Muscle of leg (tissue), 11 donors: ENCODE results near the gene BAIAP2L1. TPM values are rescaled to one million over a fixed set of nuclear protein-coding genes. Genes with fewer than 3 reads are reported as not detected.

Experiments
- DNase-seq: peaks from one replicate; pipeline ENCODE4 v3.0.0; 2013
- H3K27ac ChIP-seq: one replicate; pipeline ENCODE4 v1.5.1; 2013; ENCODE audit warnings: mild to moderate bottlenecking, low read length, control low read depth
- H3K27me3 ChIP-seq: one replicate; pipeline ENCODE4 v1.6.1; 2013; ENCODE audit warnings: low read length; ENCODE audit not compliant: control insufficient read depth, insufficient read depth
- H3K36me3 ChIP-seq: one replicate; pipeline ENCODE4 v1.6.1; 2013; ENCODE audit warnings: low read length; ENCODE audit not compliant: control insufficient read depth, insufficient read depth
- H3K4me1 ChIP-seq: one replicate; pipeline ENCODE4 v1.6.1; 2013; ENCODE audit warnings: low read length; ENCODE audit not compliant: control insufficient read depth, insufficient read depth
- H3K4me3 ChIP-seq: one replicate; pipeline ENCODE4 v1.5.1; 2013; ENCODE audit warnings: low read length, control low read depth
- H3K9me3 ChIP-seq: replicated peaks from 2 replicates; pipeline ENCODE4 v1.6.1; 2013; ENCODE audit warnings: low read depth, low read length; ENCODE audit not compliant: control insufficient read depth
- WGBS: methylation state at CpG from one replicate; pipeline ENCODE4 v1.1.5; 2013; ENCODE audit warnings: missing lambda C conversion rate; ENCODE audit not compliant: insufficient coverage; 5-methylcytosine and 5-hydroxymethylcytosine counted together
- polyA plus RNA-seq, 8 donors: library from polyadenylated mRNA; unstranded; fragments of 120-200 nt; gene quantifications; one replicate each; pipeline versions ENCODE4 v1.2.1 to v1.2.3, GENCODE V29; 2013; ENCODE audit warnings: inconsistent platforms in 1 of 8, low replicate concordance in 1 of 8; ENCODE audit not compliant: insufficient read length in 8 of 8, insufficient read depth in 1 of 8
- total RNA-seq: library from RNA; stranded (reverse); fragments of 120-200 nt; gene quantifications from one replicate; pipeline ENCODE4 v1.2.4, GENCODE V29; 2013

The BAIAP2L1 gene
- total and polyA plus RNA-seq, 9 donors: 2.9 to 12.2 (median 6.8) TPM

DNA sequence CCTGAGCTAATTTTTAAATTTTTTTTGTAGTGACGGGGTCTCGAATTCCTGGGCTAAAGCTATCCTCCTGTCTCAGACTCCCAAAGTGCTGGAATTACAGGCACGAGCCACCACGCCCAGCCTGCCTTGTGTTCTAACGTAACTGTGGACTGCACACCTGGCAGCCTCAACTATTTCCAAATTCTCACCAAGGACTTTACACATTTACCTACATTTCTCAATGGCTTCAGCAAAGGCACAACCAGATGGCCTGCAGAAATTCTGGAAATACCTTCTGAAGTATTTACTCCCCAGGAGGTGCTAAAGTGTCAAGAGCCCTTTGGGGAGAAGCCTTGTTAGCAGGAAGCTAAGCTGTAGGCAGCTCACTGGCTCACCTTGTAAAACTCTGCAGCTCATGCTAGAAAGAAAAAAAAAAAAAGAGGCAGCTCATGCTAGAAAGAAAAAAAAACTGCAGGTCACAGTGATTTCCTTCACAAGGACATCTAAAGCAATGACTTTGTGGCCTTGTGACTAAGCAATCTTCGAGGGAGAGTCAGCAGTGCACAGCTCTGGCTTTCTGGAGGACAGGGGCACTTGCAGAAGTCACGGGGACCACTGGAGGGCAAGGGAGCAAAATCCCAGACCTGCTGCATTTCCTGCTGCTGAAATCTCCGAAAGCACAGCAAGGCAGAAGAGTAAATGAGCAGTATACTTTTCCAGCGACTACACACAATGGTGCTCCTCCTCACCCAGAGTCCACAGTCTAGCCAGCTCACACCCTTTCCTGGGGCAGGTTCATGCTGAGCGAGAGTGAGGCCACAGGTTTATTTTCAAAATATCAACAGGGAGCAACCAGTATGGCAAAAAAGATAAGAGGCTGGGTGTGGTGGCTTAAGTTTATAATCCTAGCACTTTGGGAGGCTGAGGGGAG is 40.4 kb downstream of the BAIAP2L1 start:
- H3K4me1 ChIP-seq: no peaks in the 10 kb centered on the region
- no peak overlapping the region for H3K27ac ChIP-seq
- no peak overlapping the region for H3K4me3 ChIP-seq
- H3K27me3 ChIP-seq: no peaks in the 10 kb centered on the region
- no peak for DNase-seq
- no peaks in the 10 kb centered on the region for H3K9me3 ChIP-seq
- 38% methylated on average over 8 of the region's 10 CpGs for WGBS
- no peaks in the 10 kb centered on the region for H3K36me3 ChIP-seq

DNA sequence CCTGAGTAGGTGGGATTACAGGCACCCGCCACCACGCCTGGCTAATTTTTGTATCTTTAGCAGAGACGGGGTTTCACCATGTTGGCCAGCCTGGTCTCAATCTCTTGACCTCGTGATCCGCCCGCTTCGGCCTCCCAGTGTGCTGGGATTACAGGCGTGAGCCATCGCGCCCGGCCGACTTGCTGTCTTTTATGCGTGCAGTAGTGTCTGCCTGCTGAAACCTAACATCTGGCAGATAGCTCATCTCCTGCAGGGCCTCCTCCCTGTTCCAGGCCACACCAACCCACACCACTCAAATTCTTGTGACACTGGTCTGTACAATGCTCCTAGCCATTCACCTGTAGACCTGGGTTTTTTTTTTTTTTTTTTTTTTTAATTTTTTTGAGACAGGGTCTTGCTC is 41.5 kb downstream of the BAIAP2L1 start:
- H3K36me3 ChIP-seq: no peaks in the 10 kb centered on the region
- H3K4me1 ChIP-seq: no peaks in the 10 kb centered on the region
- no peaks in the 10 kb centered on the region for H3K9me3 ChIP-seq
- DNase-seq: no peak
- WGBS: 82% methylated on average over 12 of the region's 13 CpGs
- H3K27ac ChIP-seq: no peak overlapping the region
- no peak overlapping the region for H3K4me3 ChIP-seq
- H3K27me3 ChIP-seq: no peaks in the 10 kb centered on the region

DNA sequence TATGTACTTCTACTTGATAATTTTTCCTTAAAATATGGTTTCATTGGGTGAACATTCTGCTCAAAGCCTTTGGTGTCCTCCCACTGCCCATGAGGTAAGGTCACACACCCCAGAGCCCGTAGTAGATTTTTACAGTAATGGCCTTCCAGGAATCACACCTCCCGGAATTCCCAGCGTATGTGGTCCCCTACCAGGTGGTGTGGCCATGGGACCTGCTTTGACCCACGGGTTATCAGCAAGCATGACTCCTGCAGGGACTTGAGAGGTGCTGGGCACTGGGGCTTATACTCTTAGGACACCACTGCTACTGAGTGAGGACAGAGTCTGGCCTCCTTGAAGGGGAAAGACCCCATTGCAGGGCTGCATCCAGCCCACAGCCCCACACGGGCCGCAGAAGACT is 42.2 kb downstream of the BAIAP2L1 start:
- no peaks in the 10 kb centered on the region for H3K9me3 ChIP-seq

DNA sequence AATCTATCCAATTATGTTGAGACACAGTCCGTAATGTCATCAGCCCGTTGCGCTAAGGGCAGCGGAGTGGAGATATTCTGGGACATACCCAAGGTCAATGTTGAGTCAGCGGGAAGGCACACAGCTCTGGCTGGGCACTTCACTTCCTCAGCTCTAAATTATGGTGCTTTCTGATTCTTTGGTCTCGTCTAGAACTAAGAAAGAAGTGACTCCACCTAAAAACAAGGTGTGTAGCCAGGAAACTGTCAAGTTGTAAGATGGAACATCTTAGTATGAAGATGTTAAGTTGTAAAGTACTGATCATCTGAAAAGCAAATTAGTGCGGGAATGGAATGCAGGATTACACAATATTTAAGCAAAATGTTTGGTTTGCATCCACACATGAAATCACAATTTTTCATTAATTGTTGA is 43.1 kb downstream of the BAIAP2L1 start:
- H3K4me1 ChIP-seq: no peaks in the 10 kb centered on the region
- H3K4me3 ChIP-seq: no peak overlapping the region
- no peaks in the 10 kb centered on the region for H3K9me3 ChIP-seq
- no peaks in the 10 kb centered on the region for H3K36me3 ChIP-seq
- WGBS: 73% methylated on average over 3 of the region's 7 CpGs
- no peaks in the 10 kb centered on the region for H3K27me3 ChIP-seq
- no peak for DNase-seq
- H3K27ac ChIP-seq: no peak overlapping the region

More for the DNA sequence above, 42.2 kb downstream of the BAIAP2L1 start:
- Histone ChIP-seq H3K27ac (no peak overlapping the region), H3K27me3 (no peaks in the 10 kb centered on the region), H3K4me3 (no peak overlapping the region), H3K36me3 (no peaks in the 10 kb centered on the region), H3K4me1 (no peaks in the 10 kb centered on the region)
- DNase-seq: no peak
- WGBS: 94% methylated on average over 6 of the region's 6 CpGs

GRCh38 chr7:98355250-98355538 is 45.7 kb downstream of the BAIAP2L1 start:
- peaks cover 2% of the 10 kb centered on the region for H3K9me3 ChIP-seq
- H3K27ac ChIP-seq: no peak overlapping the region
- no peak overlapping the region for H3K4me3 ChIP-seq
- H3K36me3 ChIP-seq: no peaks in the 10 kb centered on the region
- no CpG with 5 or more reads among the region's 6 CpGs for WGBS
- DNase-seq: no peak
- H3K27me3 ChIP-seq: no peaks in the 10 kb centered on the region
- no peaks in the 10 kb centered on the region for H3K4me1 ChIP-seq

GRCh38 chr7:98354511-98355249 is 46.2 kb downstream of the BAIAP2L1 start:
- H3K27ac ChIP-seq: no peak overlapping the region

GRCh38 chr7:98354052-98354451 is 46.8 kb downstream of the BAIAP2L1 start:
- no peak overlapping the region for H3K4me3 ChIP-seq
- H3K36me3 ChIP-seq: no peaks in the 10 kb centered on the region
- H3K27me3 ChIP-seq: no peaks in the 10 kb centered on the region
- no peaks in the 10 kb centered on the region for H3K4me1 ChIP-seq
- WGBS: 81% methylated on average over 3 of the region's 7 CpGs
- no peak overlapping the region for H3K27ac ChIP-seq
- DNase-seq: no peak
- H3K9me3 ChIP-seq: peaks cover 2% of the 10 kb centered on the region

More at GRCh38 chr7:98354511-98355249, 46.2 kb downstream of the BAIAP2L1 start:
- no peaks in the 10 kb centered on the region for H3K27me3 ChIP-seq
- no peak overlapping the region for H3K4me3 ChIP-seq
- 87% methylated on average over 14 of the region's 22 CpGs for WGBS
- no peaks in the 10 kb centered on the region for H3K36me3 ChIP-seq
- no peak for DNase-seq
- peaks cover 2% of the 10 kb centered on the region for H3K9me3 ChIP-seq
- no peaks in the 10 kb centered on the region for H3K4me1 ChIP-seq

- no peak for DNase-seq
- H3K27ac ChIP-seq: no peak overlapping the region
- H3K4me1 ChIP-seq: no peaks in the 10 kb centered on the region
- no peaks in the 10 kb centered on the region for H3K36me3 ChIP-seq
- 14% methylated on average over 1 of the region's 4 CpGs for WGBS
- peaks cover 2% of the 10 kb centered on the region for H3K9me3 ChIP-seq
- H3K4me3 ChIP-seq: no peak overlapping the region
- H3K27me3 ChIP-seq: no peaks in the 10 kb centered on the region
Measured at GRCh38 chr7:98352621-98353020, 48.3 kb downstream of the BAIAP2L1 start.

DNA sequence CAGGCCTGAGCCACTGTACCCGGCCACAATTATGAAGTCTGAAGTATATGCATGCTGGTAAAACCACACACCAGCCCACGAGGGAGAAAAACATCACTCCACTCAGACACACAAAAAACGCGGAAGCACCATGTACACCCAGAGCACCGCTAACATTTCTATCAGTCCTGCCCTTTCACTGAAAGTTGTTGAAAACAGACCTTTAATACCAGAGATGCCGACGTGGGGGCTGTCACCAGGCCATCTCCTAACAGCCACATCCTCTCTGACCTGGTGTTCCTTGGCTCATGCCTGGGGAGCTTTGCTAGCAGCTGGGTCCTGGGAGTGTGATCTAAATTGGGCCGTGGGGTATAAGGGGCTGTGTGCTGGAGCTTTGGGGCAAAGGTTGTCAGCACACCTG is 49.8 kb downstream of the BAIAP2L1 start:
- 90% methylated on average over 5 of the region's 8 CpGs for whole genome bisulfite sequencing
- no peak for DNase-seq

GRCh38 chr7:98348726-98349474 is 52.0 kb downstream of the BAIAP2L1 start:
- H3K27ac ChIP-seq: no peak overlapping the region
- H3K4me1 ChIP-seq: peaks cover 1% of the 10 kb centered on the region
- peaks cover 2% of the 10 kb centered on the region for H3K9me3 ChIP-seq
- H3K36me3 ChIP-seq: no peaks in the 10 kb centered on the region
- no peaks in the 10 kb centered on the region for H3K27me3 ChIP-seq
- DNase-seq: no peak
- 84% methylated on average over 20 of the region's 23 CpGs for WGBS
- H3K4me3 ChIP-seq: no peak overlapping the region

More for the DNA sequence above, 49.8 kb downstream of the BAIAP2L1 start:
- H3K4me1 ChIP-seq: no peaks in the 10 kb centered on the region
- peaks cover 2% of the 10 kb centered on the region for H3K9me3 ChIP-seq
- H3K27me3 ChIP-seq: no peaks in the 10 kb centered on the region
- no peak overlapping the region for H3K27ac ChIP-seq
- no peaks in the 10 kb centered on the region for H3K36me3 ChIP-seq
- no peak overlapping the region for H3K4me3 ChIP-seq
